ENCODE results near the gene ST7L.
A peak's percentile ranks its signal among the peaks of the same experiment; 100 is the strongest.

ST7L gene

GRCh38 chr1:112549590-112549989 lies 69.4 kb downstream of the ST7L start:
- TF ChIP-seq CTCF (conservative IDR thresholded peaks at IDR 0.05; ENCODE audit: low read depth, low read length), result no peak
- no peak overlapping the region for H3K4me3 ChIP-seq (ENCODE audit: low read length)
- DNase-seq (ENCODE audit: low read depth), result no peak

- H3K4me3 ChIP-seq (ENCODE audit: low read length), result no peak overlapping the region
- TF ChIP-seq CTCF (conservative IDR thresholded peaks at IDR 0.05; ENCODE audit: low read depth, low read length), result no peak
- DNase-seq (ENCODE audit: low read depth), result no peak
Measured at GRCh38 chr1:112548547-112548946, 70.4 kb downstream of the ST7L start.

- no peak overlapping the region for H3K4me3 ChIP-seq (ENCODE audit: low read length)
- DNase-seq (ENCODE audit: low read depth), result no peak
- no peak for TF ChIP-seq CTCF (conservative IDR thresholded peaks at IDR 0.05; ENCODE audit: low read depth, low read length)
Measured at GRCh38 chr1:112546076-112546475, 72.9 kb downstream of the ST7L start.

GRCh38 chr1:112544751-112545150 lies 74.2 kb downstream of the ST7L start:
- no peak overlapping the region for H3K4me3 ChIP-seq (ENCODE audit: low read length)
- no peak for TF ChIP-seq CTCF (conservative IDR thresholded peaks at IDR 0.05; ENCODE audit: low read depth, low read length)
- DNase-seq (ENCODE audit: low read depth), result no peak

GRCh38 chr1:112544011-112544688 lies 74.8 kb downstream of the ST7L start:
- peak; percentile 85 for DNase-seq (ENCODE audit: low read depth)
- no peak for TF ChIP-seq CTCF (conservative IDR thresholded peaks at IDR 0.05; ENCODE audit: low read depth, low read length)
- no peak overlapping the region for H3K4me3 ChIP-seq (ENCODE audit: low read length)

GRCh38 chr1:112542206-112542973 lies 76.6 kb downstream of the ST7L start:
- no peak for DNase-seq (ENCODE audit: low read depth)
- no peak for TF ChIP-seq CTCF (conservative IDR thresholded peaks at IDR 0.05; ENCODE audit: low read depth, low read length)
- no peak overlapping the region for H3K4me3 ChIP-seq (ENCODE audit: low read length)

DNA sequence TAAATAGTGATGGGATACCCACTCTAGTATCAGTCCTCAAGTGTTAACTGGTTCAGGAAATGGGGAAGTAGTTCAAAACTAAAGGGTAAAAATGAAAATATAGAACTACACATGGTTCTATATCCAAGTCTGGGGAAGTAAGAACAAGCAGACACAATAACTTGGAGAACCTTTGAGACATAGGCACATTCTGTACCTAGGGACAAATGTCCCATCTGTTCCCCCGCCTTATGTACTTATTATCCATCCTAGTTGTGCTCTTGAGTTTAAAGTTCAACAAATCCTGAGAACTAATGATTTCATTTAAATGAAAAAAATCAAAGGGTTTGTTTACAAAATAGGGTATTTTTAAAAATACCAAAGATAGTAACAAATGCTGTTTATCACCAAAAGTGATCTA lies 77.6 kb downstream of the ST7L start:
- no peak overlapping the region for H3K4me3 ChIP-seq (ENCODE audit: low read length)
- TF ChIP-seq CTCF (conservative IDR thresholded peaks at IDR 0.05; ENCODE audit: low read depth, low read length), result no peak
- DNase-seq (ENCODE audit: low read depth), result no peak
